ENCODE data around the gene GNG8. TPM values are rescaled to one million over a fixed set of nuclear protein-coding genes. Genes with fewer than 3 reads are reported as not detected.

Gene GNG8
- total and polyA plus RNA-seq, 4 donors, result 1.7 to 13.7 (median 10.7) TPM; not detected in 1

- Histone ChIP-seq H3K4me1 (ENCODE audit: control insufficient read depth, insufficient read depth, low read length) (peaks cover 41% of the 10 kb centered on the region), H3K9me3 (ENCODE audit: control insufficient read depth, insufficient read depth, low read length) (no peaks in the 10 kb centered on the region), H3K36me3 (ENCODE audit: control insufficient read depth, insufficient read depth, low read length) (no peaks in the 10 kb centered on the region), H3K27ac (ENCODE audit: low read depth, low read length) (peak overlapping the region; percentile 57), H3K27me3 (ENCODE audit: control insufficient read depth, insufficient read depth, low read length) (no peaks in the 10 kb centered on the region), H3K4me3 (ENCODE audit: low read depth, low read length) (no peak overlapping the region)
- 44% methylated on average over 26 of the region's 32 CpGs for WGBS (ENCODE audit: insufficient coverage)
- DNase-seq (ENCODE audit: low read depth in 4 of 6, low spot score in 6 of 6), result no peak
These were observed 14.5 kb downstream of the GNG8 start for GRCh38 chr19:46621191-46622117.

- no peaks in the 10 kb centered on the region for H3K9me3 ChIP-seq (ENCODE audit: control insufficient read depth, insufficient read depth, low read length)
- H3K27me3 ChIP-seq (ENCODE audit: control insufficient read depth, insufficient read depth, low read length), result no peaks in the 10 kb centered on the region
- H3K4me3 ChIP-seq (ENCODE audit: low read depth, low read length), result no peak overlapping the region
- H3K27ac ChIP-seq (ENCODE audit: low read depth, low read length), result peak overlapping the region; percentile 57
- WGBS (ENCODE audit: insufficient coverage), result 7% methylated on average over 2 of the region's 6 CpGs
- H3K36me3 ChIP-seq (ENCODE audit: control insufficient read depth, insufficient read depth, low read length), result no peaks in the 10 kb centered on the region
- peaks cover 41% of the 10 kb centered on the region for H3K4me1 ChIP-seq (ENCODE audit: control insufficient read depth, insufficient read depth, low read length)
- no peak for DNase-seq (ENCODE audit: low read depth in 4 of 6, low spot score in 6 of 6)
These were observed 15.3 kb downstream of the GNG8 start for GRCh38 chr19:46620716-46621115.

DNA sequence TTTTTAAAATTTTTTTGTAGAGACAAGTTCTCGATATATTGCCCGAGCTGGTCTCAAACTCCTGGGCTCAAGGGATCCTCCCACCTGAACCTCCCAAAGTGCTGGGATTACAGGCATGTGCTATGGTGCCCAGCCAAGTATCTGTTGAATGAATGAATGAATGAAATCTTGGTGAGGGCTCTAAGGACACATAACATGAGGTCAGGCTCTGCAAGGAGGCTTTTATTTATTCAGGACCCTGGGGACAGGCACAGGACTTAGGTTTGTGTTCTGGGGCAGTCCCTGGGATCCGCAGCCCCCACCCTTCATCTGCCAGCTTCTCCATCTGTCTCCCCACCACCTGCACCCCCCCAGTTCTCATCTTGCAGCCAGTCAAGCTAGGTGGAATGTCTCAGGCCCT is 15.7 kb downstream of the GNG8 start:
- Histone ChIP-seq H3K4me3 (ENCODE audit: low read depth, low read length) (no peak overlapping the region), H3K27me3 (ENCODE audit: control insufficient read depth, insufficient read depth, low read length) (no peaks in the 10 kb centered on the region), H3K4me1 (ENCODE audit: control insufficient read depth, insufficient read depth, low read length) (peaks cover 39% of the 10 kb centered on the region), H3K27ac (ENCODE audit: low read depth, low read length) (peak overlapping the region; percentile 57), H3K9me3 (ENCODE audit: control insufficient read depth, insufficient read depth, low read length) (no peaks in the 10 kb centered on the region), H3K36me3 (ENCODE audit: control insufficient read depth, insufficient read depth, low read length) (no peaks in the 10 kb centered on the region)
- no peak for DNase-seq (ENCODE audit: low read depth in 4 of 6, low spot score in 6 of 6)
- WGBS (ENCODE audit: insufficient coverage), result 100% methylated on average over 3 of the region's 3 CpGs

- H3K4me1 ChIP-seq (ENCODE audit: control insufficient read depth, insufficient read depth, low read length), result peaks cover 42% of the 10 kb centered on the region
- H3K27ac ChIP-seq (ENCODE audit: low read depth, low read length), result no peak overlapping the region
- DNase-seq (ENCODE audit: low read depth in 4 of 6, low spot score in 6 of 6), result no peak
- no peaks in the 10 kb centered on the region for H3K27me3 ChIP-seq (ENCODE audit: control insufficient read depth, insufficient read depth, low read length)
- no peaks in the 10 kb centered on the region for H3K9me3 ChIP-seq (ENCODE audit: control insufficient read depth, insufficient read depth, low read length)
- no peak overlapping the region for H3K4me3 ChIP-seq (ENCODE audit: low read depth, low read length)
- WGBS (ENCODE audit: insufficient coverage), result 80% methylated on average over 6 of the region's 9 CpGs
- H3K36me3 ChIP-seq (ENCODE audit: control insufficient read depth, insufficient read depth, low read length), result no peaks in the 10 kb centered on the region
These were observed 17.3 kb downstream of the GNG8 start for GRCh38 chr19:46618670-46619231.

- Histone ChIP-seq H3K27me3 (ENCODE audit: control insufficient read depth, insufficient read depth, low read length) (no peaks in the 10 kb centered on the region), H3K36me3 (ENCODE audit: control insufficient read depth, insufficient read depth, low read length) (no peaks in the 10 kb centered on the region), H3K27ac (ENCODE audit: low read depth, low read length) (no peak overlapping the region), H3K4me3 (ENCODE audit: low read depth, low read length) (no peak overlapping the region), H3K9me3 (ENCODE audit: control insufficient read depth, insufficient read depth, low read length) (no peaks in the 10 kb centered on the region), H3K4me1 (ENCODE audit: control insufficient read depth, insufficient read depth, low read length) (peaks cover 43% of the 10 kb centered on the region)
- WGBS (ENCODE audit: insufficient coverage), result 74% methylated on average over 3 of the region's 6 CpGs
- no peak for DNase-seq (ENCODE audit: low read depth in 4 of 6, low spot score in 6 of 6)
These were observed 18.4 kb downstream of the GNG8 start for GRCh38 chr19:46617601-46618000.

GRCh38 chr19:46616631-46617322 is 19.2 kb downstream of the GNG8 start:
- Histone ChIP-seq H3K4me3 (ENCODE audit: low read depth, low read length) (no peak overlapping the region), H3K27ac (ENCODE audit: low read depth, low read length) (no peak overlapping the region), H3K27me3 (ENCODE audit: control insufficient read depth, insufficient read depth, low read length) (no peaks in the 10 kb centered on the region), H3K36me3 (ENCODE audit: control insufficient read depth, insufficient read depth, low read length) (peaks cover 2% of the 10 kb centered on the region), H3K9me3 (ENCODE audit: control insufficient read depth, insufficient read depth, low read length) (no peaks in the 10 kb centered on the region), H3K4me1 (ENCODE audit: control insufficient read depth, insufficient read depth, low read length) (peaks cover 43% of the 10 kb centered on the region)
- 37% methylated on average over 17 of the region's 17 CpGs for WGBS (ENCODE audit: insufficient coverage)
- DNase-seq (ENCODE audit: low read depth in 4 of 6, low spot score in 6 of 6), result peak in 2 of 6 donors; percentile 64 to 65

GRCh38 chr19:46615966-46616365 is 20.0 kb downstream of the GNG8 start:
- Histone ChIP-seq H3K27me3 (ENCODE audit: control insufficient read depth, insufficient read depth, low read length) (no peaks in the 10 kb centered on the region), H3K4me3 (ENCODE audit: low read depth, low read length) (no peak overlapping the region), H3K27ac (ENCODE audit: low read depth, low read length) (no peak overlapping the region), H3K4me1 (ENCODE audit: control insufficient read depth, insufficient read depth, low read length) (peaks cover 36% of the 10 kb centered on the region), H3K36me3 (ENCODE audit: control insufficient read depth, insufficient read depth, low read length) (peaks cover 7% of the 10 kb centered on the region), H3K9me3 (ENCODE audit: control insufficient read depth, insufficient read depth, low read length) (no peaks in the 10 kb centered on the region)
- WGBS (ENCODE audit: insufficient coverage), result 100% methylated on average over 3 of the region's 10 CpGs
- no peak for DNase-seq (ENCODE audit: low read depth in 4 of 6, low spot score in 6 of 6)

DNA sequence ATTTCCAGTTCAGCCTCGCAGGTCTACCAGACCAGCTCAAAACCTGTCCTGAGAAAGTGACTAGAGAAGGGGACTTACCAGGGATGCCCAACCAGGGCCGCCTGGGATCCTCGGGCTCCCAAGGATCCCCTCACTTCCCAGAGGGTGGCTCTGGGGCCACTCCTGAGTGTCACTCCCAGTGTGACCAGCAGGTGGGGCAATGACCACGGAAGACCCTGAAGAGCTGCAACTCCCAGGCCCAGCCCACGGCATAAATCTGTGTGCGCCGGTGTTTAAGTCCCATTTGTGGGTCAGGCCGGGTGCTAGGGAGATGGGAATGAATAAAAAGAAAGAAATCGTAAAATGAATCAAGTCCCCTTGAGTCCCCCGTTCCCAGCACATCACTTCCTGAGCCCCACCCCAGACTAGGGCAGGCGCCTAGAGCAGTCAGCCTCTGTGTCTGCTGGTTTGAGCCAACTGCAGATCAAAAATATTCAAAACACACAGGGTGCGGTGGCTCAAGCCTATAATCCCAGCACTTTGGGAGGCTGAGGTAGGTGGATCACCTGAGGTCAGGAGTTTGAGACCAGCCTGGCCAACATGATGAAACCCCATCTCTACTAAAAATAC is 21.8 kb downstream of the GNG8 start:
- no peak overlapping the region for H3K27ac ChIP-seq (ENCODE audit: low read depth, low read length)

GRCh38 chr19:46613525-46613924 is 22.5 kb downstream of the GNG8 start:
- DNase-seq (ENCODE audit: low read depth in 4 of 6, low spot score in 6 of 6), result no peak
- no peaks in the 10 kb centered on the region for H3K27me3 ChIP-seq (ENCODE audit: control insufficient read depth, insufficient read depth, low read length)
- no peak overlapping the region for H3K4me3 ChIP-seq (ENCODE audit: low read depth, low read length)
- no peaks in the 10 kb centered on the region for H3K9me3 ChIP-seq (ENCODE audit: control insufficient read depth, insufficient read depth, low read length)
- H3K36me3 ChIP-seq (ENCODE audit: control insufficient read depth, insufficient read depth, low read length), result peaks cover 31% of the 10 kb centered on the region
- WGBS (ENCODE audit: insufficient coverage), result 76% methylated on average over 16 of the region's 22 CpGs
- peaks cover 26% of the 10 kb centered on the region for H3K4me1 ChIP-seq (ENCODE audit: control insufficient read depth, insufficient read depth, low read length)
- no peak overlapping the region for H3K27ac ChIP-seq (ENCODE audit: low read depth, low read length)

More for the DNA sequence above, 21.8 kb downstream of the GNG8 start:
- H3K36me3 ChIP-seq (ENCODE audit: control insufficient read depth, insufficient read depth, low read length), result peaks cover 24% of the 10 kb centered on the region
- WGBS (ENCODE audit: insufficient coverage), result 5% methylated on average over 4 of the region's 12 CpGs
- H3K4me3 ChIP-seq (ENCODE audit: low read depth, low read length), result no peak overlapping the region
- H3K4me1 ChIP-seq (ENCODE audit: control insufficient read depth, insufficient read depth, low read length), result peaks cover 26% of the 10 kb centered on the region
- peak in 3 of 6 donors; percentile 71 to 93 (median 90) for DNase-seq (ENCODE audit: low read depth in 4 of 6, low spot score in 6 of 6)
- H3K9me3 ChIP-seq (ENCODE audit: control insufficient read depth, insufficient read depth, low read length), result no peaks in the 10 kb centered on the region
- H3K27me3 ChIP-seq (ENCODE audit: control insufficient read depth, insufficient read depth, low read length), result no peaks in the 10 kb centered on the region
